ENCODE measurements around the gene KCNQ1OT1. TPM values are rescaled to one million over a fixed set of nuclear protein-coding genes. Genes with fewer than 3 reads are reported as not detected.

The KCNQ1OT1 gene
- total RNA-seq, 4 donors from 2014 or later = 0.66 to 2.5 (median 1.3) TPM

GRCh38 chr11:2728663-2729332 is 29.0 kb upstream of the KCNQ1OT1 start:
- Histone ChIP-seq H3K9me3 (no peaks in the 10 kb centered on the region), H3K36me3 (no peaks in the 10 kb centered on the region), H3K27me3 (no peaks in the 10 kb centered on the region), H3K27ac (replicated peaks in 1 of 4) (no peak overlapping the region), H3K4me1 (peaks cover 0 to 23% (median 10%) of the 10 kb centered on the region in 4 donors), H3K4me3 (no peak overlapping the region)
- WGBS = 80% methylated on average over 15 of the region's 18 CpGs
- intact Hi-C loops (cut with DNase I) = no loop called here
- TF ChIP-seq POLR2A (IDR thresholded peaks at IDR 0.05; ENCODE audit: low read depth) = no peak
- no peak for TF ChIP-seq EP300 (IDR thresholded peaks at IDR 0.05)
- no peak for TF ChIP-seq POLR2AphosphoS5 (IDR thresholded peaks at IDR 0.05)
- TF ChIP-seq, protein P1, sequence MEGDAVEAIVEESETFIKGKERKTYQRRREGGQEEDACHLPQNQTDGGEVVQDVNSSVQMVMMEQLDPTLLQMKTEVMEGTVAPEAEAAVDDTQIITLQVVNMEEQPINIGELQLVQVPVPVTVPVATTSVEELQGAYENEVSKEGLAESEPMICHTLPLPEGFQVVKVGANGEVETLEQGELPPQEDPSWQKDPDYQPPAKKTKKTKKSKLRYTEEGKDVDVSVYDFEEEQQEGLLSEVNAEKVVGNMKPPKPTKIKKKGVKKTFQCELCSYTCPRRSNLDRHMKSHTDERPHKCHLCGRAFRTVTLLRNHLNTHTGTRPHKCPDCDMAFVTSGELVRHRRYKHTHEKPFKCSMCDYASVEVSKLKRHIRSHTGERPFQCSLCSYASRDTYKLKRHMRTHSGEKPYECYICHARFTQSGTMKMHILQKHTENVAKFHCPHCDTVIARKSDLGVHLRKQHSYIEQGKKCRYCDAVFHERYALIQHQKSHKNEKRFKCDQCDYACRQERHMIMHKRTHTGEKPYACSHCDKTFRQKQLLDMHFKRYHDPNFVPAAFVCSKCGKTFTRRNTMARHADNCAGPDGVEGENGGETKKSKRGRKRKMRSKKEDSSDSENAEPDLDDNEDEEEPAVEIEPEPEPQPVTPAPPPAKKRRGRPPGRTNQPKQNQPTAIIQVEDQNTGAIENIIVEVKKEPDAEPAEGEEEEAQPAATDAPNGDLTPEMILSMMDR (IDR thresholded peaks at IDR 0.05) = no peak
- DNase-seq (ENCODE audit: extremely low spot score) = no peak

DNA sequence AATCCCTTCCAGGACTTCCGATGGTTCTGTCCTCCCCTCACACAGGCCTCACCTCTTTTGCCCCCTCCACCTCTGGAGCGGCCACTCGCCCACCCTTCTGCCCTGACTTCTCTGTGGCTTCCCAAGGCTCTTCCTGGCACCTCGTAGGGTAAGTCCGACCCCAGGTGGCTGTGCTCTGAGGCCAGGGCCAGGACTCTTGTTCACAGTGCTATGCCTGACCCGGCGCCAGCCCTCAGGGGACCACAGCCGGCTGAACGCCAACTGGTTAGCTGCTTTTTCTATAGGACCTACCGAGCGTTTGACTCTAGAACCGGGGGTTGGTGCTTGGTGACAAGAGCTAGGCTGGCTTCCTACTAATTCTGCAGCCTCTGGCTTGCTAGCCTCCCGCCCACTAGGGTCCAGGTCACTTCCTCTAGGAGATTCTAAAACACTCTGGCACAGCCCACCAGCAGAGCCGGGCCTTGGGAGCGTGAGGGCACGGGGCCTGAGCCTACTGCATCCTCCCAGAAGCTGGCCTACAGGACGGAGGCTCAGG is 28.4 kb upstream of the KCNQ1OT1 start:
- intact Hi-C loops (cut with DNase I) = no loop called here
- no peak overlapping the region for H3K27ac ChIP-seq (replicated peaks in 1 of 4)
- 85% methylated on average over 8 of the region's 17 CpGs for WGBS
- no peaks in the 10 kb centered on the region for H3K9me3 ChIP-seq
- TF ChIP-seq EP300 (IDR thresholded peaks at IDR 0.05) (no peak), POLR2AphosphoS5 (IDR thresholded peaks at IDR 0.05) (no peak), POLR2A (IDR thresholded peaks at IDR 0.05; ENCODE audit: low read depth) (no peak)
- TF ChIP-seq, protein P1 (IDR thresholded peaks at IDR 0.05) = no peak
- H3K36me3 ChIP-seq = no peaks in the 10 kb centered on the region
- no peak overlapping the region for H3K4me3 ChIP-seq
- H3K4me1 ChIP-seq = peaks cover 0 to 23% (median 10%) of the 10 kb centered on the region in 4 donors
- DNase-seq (ENCODE audit: extremely low spot score) = no peak
- no peaks in the 10 kb centered on the region for H3K27me3 ChIP-seq

GRCh38 chr11:2726964-2727363 is 27.2 kb upstream of the KCNQ1OT1 start:
- H3K27ac ChIP-seq (replicated peaks in 1 of 4) = peak overlapping the region in 1 of 4 donors; percentile 38
- intact Hi-C loops (cut with DNase I) = no loop called here
- DNase-seq (ENCODE audit: extremely low spot score) = no peak
- no peaks in the 10 kb centered on the region for H3K9me3 ChIP-seq
- 93% methylated on average over 3 of the region's 4 CpGs for WGBS
- no peak overlapping the region for H3K4me3 ChIP-seq
- TF ChIP-seq, protein P1 (IDR thresholded peaks at IDR 0.05) = no peak
- no peak for TF ChIP-seq POLR2AphosphoS5 (IDR thresholded peaks at IDR 0.05)
- no peak for TF ChIP-seq EP300 (IDR thresholded peaks at IDR 0.05)
- no peak for TF ChIP-seq POLR2A (IDR thresholded peaks at IDR 0.05; ENCODE audit: low read depth)
- no peaks in the 10 kb centered on the region for H3K36me3 ChIP-seq
- H3K27me3 ChIP-seq = no peaks in the 10 kb centered on the region
- peaks cover 0 to 20% (median 10%) of the 10 kb centered on the region in 4 donors for H3K4me1 ChIP-seq

DNA sequence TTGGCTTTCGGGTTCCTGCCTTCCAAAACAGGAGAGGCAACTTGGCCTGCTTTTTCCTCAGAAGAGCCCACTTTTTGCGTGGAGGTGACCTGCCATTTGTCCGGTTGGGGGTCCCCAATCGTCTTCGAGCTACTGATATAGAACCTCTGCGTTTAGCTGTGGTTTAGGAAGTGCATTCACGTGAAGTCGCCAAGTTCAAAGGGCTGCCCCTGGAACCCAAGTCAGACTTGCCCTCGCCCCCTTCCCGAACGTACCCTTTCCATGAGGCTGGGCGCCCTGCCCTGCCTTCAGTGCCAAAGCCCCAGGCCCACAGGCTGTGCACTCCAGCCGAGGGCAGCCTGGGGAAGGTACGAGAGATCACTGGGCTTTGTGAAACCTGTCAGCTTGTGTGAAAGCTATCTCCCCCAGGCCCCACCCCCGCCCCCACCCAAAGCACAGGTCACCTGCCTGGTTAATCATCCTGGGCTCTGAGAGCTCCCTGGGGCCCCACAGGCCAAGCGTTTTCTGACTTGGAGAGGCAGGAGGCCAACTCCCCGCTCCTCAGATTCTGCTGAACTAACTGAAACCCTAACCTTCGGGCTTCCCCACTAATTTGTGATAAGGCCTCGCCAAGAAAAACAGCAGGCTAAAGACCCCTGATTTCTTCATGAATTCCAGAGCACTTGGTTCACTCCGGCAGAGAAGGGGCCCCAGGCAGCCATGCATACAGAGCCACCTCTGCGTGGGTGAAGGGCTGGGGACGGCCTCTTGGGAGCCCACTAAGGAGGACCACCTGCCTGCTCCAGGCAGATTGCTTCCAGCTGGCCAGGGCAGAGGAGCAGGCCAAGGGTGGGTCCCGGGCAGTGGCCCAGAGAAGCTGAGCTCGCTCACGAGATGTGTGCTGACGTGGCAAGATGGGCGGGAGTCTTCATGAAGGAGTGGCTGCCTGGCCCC is 25.8 kb upstream of the KCNQ1OT1 start:
- H3K4me1 ChIP-seq = peaks cover 0 to 15% (median 6%) of the 10 kb centered on the region in 4 donors
- H3K9me3 ChIP-seq = no peaks in the 10 kb centered on the region
- H3K27ac ChIP-seq (replicated peaks in 1 of 4) = peak overlapping the region in 2 of 4 donors; percentile 26 to 38
- no peak for DNase-seq (ENCODE audit: extremely low spot score)
- no peaks in the 10 kb centered on the region for H3K27me3 ChIP-seq
- no peaks in the 10 kb centered on the region for H3K36me3 ChIP-seq
- no peak overlapping the region for H3K4me3 ChIP-seq
- WGBS = 84% methylated on average over 21 of the region's 27 CpGs
- intact Hi-C loops (cut with DNase I) = no loop called here
- TF ChIP-seq, protein P1 (IDR thresholded peaks at IDR 0.05) = no peak
- TF ChIP-seq POLR2AphosphoS5 (IDR thresholded peaks at IDR 0.05) = peak; percentile 15 to 54
